Measurements from ENCODE around the gene RNF220.

Gene RNF220

GRCh38 chr1:44641126-44642102 is 236.4 kb downstream of the RNF220 start:
- no peak for DNase-seq

- DNase-seq, result no peak
Observed at GRCh38 chr1:44642255-44642654, 237.2 kb downstream of the RNF220 start.

- DNase-seq, result no peak
Observed at GRCh38 chr1:44642925-44643324, 237.9 kb downstream of the RNF220 start.

DNA sequence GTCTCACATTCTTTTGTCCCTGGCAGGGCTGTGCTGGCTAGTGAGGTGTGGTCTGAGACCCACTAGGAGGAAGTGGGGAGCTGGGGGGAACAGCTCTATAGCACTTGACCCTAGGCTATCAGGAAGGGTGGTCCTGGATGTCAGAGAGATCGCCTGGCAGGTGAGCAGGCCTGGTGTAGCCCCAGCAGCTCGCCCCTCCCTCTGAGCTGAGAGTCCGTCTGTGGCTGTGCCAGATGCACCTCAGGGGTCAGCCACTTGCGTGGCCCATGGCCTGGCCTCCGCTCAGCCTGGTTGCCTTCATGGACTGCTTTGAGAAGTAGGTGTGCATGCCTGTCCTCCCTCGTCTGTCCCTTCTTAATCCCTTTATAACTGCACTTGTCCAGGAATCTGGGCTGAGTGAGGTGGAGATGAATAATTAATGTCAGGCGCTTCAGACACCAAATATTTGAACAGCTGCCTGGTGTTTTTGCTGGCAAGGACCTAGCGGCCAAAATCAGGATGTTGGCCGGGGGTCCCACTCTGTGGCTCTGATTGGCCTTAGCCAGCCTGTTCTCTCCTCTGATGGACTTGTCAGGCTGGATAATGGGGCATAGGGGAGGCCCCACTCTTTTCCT is 238.8 kb downstream of the RNF220 start:
- no peak for DNase-seq

DNA sequence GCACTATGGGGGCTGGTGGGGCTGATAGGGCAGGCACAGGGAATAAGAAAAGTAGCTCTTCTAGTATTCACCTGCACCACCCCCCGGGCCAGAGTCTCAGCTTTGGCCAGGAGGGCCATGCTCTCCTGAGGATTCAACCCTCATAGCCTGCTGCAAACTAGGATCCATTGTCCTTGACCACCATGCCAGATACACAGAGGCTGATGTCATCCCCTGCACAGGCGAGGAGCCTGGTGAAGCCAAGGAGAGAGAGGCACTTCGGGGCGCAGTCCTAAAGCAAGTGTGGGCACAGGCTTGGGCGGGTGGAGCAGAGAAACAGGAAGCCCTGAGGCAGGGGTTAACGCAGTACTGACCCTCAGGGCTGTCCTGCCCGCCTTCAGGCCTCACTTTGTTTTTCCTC is 239.8 kb downstream of the RNF220 start:
- no peak for DNase-seq

- no peak for DNase-seq
Observed at GRCh38 chr1:44645476-44646244, 240.6 kb downstream of the RNF220 start.

DNA sequence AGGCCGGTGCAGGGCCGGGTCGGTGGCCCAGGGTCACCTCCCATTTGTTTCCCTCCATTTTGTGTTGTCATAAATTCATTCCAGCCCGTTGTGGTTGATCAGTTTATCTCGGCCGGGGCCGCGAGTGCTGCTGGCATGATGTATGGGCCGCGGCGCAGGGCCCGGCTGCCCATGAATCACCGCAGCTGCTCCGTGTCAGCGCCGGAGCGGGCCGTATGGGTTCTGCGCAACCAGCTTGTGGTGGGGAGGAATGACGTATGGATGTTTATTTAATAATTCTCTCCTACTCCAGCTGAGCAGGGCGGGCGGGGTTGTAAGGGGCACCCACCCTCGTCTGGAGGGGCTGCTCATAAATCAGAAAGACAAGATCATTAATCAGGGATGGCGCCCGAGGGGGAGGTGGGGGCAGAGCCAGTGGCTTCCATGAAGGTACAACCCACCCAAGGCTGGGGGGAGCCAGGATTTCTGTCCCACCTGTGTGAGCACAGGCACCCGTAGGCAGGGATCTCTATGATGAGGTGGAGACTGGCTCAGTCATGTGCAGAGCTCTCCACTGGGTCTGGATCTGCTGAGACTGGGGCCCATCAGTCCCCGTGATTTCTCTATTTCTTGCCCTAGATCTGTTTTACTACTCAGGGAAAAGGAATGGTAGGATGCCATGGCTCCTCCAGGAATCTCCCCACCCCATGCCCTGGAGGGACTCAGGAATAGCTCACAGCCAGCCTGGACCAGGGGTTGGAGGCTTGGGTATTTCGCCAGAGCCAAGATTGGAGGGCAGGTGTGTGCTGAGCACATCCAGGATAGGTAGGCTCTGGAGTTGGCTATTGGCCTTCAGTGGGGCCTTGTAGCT is 241.4 kb downstream of the RNF220 start:
- no peak for DNase-seq

DNA sequence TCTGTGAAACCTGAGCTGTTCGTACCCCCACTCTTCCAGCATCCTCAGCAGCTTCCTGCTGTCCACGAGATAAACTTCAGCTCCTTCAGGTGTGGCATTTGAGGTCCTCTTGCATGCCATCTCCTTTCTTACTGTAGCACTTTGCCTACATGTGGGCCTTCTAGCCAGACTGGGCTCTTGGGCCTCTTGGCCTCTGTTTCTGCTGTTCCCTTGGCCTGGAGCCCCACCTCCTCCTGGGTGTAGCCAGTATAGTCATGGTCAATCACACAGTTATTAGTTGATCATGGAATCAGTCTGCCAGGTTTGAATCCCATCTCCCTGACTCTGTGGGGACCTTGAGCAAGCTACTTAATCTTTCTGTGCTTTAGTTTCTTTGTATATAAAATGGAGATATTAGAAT is 242.8 kb downstream of the RNF220 start:
- DNase-seq, result no peak

GRCh38 chr1:44648529-44649250 is 243.6 kb downstream of the RNF220 start:
- DNase-seq, result no peak

- no peak for DNase-seq
Observed at GRCh38 chr1:44649788-44650158, 244.7 kb downstream of the RNF220 start.

DNA sequence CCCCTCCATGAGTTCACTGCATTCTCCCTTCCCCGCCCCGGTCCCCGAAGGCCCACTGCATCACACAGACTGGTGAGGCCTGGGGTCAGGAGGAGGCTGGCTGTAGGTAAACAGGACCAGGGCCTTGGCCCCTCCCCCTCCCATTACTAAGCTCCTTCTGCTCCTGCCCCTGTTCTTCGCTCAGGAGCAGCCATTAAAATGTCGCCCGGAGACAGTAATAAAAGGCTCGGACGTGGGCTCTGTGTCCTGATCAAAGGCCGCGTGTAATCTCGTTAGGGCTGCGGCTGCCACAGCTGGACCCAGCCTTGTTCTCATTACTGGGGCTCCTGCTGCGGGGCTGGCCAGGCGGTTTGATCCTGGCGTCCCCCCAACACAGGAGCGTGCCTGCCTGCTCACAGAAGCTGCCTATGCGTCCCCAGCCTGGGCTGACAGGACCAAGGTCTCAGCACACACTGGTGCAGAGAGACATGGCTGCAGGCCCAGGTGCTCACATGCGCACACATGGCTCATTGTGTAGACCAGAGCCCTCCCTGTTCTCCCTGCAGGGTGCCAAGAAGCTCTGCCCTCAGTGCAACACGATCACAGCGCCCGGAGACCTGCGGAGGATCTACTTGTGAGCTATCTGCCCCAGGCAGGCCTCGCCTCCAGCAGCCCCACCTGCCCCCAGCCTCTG is 245.2 kb downstream of the RNF220 start:
- no peak for DNase-seq

DNA sequence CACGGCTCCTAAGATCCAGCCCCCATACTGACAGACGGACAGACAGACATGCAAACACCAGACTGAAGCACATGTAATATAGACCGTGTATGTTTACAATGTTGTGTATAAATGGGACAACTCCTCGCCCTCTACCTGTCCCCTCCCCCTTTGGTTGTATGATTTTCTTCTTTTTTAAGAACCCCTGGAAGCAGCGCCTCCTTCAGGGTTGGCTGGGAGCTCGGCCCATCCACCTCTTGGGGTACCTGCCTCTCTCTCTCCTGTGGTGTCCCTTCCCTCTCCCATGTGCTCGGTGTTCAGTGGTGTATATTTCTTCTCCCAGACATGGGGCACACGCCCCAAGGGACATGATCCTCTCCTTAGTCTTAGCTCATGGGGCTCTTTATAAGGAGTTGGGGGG is 246.0 kb downstream of the RNF220 start:
- DNase-seq, result no peak

DNA sequence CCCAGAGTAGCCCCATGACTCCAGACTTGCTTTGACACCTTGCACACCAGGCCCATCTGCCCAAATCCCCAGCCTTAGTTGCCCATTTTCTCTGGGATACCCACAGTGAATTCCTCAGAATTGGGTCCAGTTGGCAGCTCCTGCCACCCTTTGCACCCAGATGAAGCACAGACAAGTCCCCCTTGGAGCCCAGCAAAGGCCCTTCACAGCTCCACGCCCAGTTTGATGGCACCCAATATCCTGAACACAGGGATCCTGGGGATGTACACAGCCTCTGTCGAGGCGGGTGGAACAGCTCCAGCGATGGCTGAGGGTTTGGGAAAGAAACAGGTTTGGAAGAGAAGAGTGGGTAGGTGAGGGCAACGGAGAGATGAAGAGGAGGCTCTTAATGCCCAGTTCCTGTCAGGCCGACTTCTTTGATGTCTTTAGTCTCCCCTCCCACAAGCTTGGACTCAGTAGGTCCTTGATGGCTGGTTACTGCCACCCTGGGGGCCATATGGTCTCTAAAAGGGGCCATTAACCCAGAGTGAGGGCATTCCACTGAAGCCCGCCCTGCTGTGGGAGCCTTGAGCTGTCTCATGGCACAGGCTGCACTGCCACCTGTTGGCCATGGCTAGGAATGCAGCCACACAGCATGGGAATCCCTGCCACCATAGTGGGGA is 247.5 kb downstream of the RNF220 start:
- peak; percentile 78 for DNase-seq

DNA sequence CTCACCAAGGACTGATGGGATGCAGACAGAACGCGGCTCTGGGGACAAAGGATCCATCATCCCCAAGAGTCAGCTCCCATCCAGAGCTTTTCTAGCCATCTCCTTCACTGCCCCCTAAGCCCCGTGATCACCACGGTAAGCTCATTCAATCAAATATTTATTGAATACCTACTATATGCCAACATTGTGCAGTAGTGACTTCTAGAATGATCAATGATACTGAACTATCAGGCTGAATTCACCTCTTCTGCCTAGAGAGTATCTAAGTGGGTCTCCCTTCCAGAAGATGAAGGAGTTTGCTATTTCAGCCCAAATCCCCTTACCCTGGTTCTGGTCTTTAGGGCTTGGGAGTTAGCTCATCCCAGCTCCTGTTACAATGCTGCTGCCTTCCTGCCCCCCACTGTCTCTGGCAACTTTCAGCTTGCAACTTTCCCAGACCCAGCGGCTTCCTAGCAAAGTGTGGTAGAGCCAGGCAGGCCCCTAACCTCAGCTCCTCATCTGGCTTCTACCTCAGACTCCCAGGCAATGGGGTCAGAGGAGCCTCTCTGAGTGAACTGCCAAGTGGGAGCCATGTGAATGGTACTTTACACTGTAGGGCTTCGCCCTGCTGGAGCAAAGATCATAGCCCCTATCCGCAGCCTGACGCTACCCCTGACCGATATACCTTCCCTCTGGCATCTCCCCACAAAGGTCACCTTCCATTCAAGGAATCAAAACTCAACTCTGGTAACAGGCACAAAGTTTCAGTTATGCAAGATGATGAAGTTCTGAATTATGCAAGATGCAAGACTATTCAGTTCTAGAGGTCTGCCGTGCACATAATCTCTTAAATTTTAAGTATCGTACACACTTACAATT is 248.3 kb downstream of the RNF220 start:
- DNase-seq, result no peak

DNA sequence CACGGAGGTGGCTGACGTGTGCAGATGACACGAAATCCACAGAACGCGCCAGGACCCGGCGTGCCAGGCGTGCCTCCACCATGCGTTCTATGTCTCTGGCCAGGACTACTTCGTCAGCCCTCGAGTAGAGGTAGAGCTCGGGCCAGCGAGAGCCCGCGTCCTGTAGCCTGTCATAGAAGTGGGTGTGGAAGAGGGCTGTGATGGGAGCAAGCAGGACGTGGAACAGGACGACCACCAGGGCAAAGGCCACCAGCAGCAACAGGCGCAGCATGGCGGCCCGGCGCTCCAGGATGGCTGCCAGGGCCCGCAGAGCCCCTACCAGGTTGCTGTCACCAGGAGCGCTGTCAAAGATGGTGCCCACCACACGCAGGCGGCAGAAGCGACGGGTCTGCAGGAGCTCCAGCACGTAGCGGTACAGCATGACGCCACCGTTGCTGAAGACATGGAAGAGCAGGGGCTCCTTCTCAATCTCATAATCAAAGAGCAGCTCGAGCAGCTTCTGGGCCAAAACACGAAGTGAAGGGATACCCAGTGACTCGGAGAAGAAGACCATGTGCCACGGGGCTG is 249.6 kb downstream of the RNF220 start:
- no peak for DNase-seq

DNA sequence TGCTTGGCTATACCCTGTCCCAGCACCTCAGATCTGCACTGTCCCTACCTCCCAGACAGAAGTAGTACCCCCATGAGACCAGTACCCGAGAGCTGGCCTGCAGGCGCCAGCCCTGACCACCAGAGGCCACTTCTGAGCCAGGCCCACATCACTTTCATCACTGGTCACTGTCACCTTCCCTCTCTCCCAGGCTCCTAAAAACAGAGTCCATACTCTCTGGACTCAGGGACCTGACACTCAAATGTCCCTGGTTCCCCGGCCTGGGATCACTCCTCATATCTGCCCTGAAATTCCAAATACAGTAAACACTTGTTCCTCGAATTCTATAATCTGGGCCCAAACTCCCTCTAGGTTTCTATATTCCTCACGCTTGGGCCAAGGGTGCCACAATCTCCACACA is 250.6 kb downstream of the RNF220 start:
- DNase-seq, result no peak

- no peak for DNase-seq
Observed at GRCh38 chr1:44659566-44659965, 254.5 kb downstream of the RNF220 start.

GRCh38 chr1:44660176-44660575 is 255.1 kb downstream of the RNF220 start:
- DNase-seq, result no peak
